Cortex of kidney (tissue), 1 donor: ENCODE measurements around the gene HRCT1.

Experiments
- DNase-seq: peaks from one replicate; lab custom pipeline; 2025; lab: John Stamatoyannopoulos, UW

HRCT1 gene

GRCh38 chr9:35944173-35944572 lies 38.2 kb downstream of the HRCT1 start:
- DNase-seq: no peak

- DNase-seq: no peak
Measured at GRCh38 chr9:35944841-35945240, 38.8 kb downstream of the HRCT1 start.

DNA sequence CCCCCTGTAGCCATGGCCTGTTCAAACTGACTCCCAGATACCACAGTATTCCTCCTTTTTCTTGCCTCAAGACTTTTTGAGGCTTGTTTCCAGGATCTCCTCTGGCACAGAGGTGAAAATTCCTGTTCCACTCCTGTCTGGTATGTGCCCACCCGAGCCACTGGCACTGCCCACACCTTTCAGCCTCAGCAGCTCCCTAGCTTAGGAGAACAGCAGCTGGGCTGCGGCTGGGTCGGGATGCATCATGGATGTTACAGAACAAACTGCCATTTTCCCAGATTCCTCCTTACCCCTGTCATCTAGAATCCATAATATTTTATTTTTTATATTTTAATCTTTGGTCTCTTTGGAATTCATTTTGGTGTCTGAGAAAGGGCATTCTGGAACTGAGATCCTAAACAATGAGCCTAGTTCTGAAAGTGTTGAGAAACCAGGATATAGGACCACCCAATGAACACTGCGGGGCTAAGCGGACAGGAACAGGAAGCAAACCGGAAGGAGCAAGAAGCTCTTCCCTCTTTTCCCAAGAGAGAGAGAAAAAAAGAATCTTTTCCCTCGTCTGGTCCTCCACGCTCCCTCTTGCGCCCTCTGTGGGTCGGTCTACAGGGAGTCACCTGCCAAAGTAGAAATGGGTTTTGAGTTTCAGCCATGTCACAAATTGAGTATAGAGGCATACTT lies 39.5 kb downstream of the HRCT1 start:
- DNase-seq: no peak

- no peak for DNase-seq
Measured at GRCh38 chr9:35948451-35948850, 42.4 kb downstream of the HRCT1 start.

- no peak for DNase-seq
Measured at GRCh38 chr9:35948901-35949318, 42.9 kb downstream of the HRCT1 start.

DNA sequence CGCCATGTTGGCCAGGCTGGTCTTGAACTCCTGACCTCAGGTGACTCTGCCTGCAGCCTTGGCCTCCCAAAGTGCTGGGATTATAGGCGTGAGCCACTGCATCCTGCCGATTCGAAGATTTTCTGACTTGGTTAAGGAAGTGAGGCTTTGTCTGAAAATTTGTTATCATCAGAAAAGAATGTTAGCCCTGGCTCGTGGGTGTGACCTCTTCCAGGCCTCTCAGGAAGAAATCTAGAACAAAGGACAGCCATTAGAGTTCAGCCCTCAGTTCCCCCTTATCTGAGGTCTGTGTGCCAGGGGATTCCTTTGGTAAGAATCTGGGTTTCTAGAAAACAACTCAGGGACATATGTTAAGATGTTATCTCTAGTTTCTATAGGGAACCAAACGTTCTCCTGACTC lies 45.7 kb downstream of the HRCT1 start:
- no peak for DNase-seq

DNA sequence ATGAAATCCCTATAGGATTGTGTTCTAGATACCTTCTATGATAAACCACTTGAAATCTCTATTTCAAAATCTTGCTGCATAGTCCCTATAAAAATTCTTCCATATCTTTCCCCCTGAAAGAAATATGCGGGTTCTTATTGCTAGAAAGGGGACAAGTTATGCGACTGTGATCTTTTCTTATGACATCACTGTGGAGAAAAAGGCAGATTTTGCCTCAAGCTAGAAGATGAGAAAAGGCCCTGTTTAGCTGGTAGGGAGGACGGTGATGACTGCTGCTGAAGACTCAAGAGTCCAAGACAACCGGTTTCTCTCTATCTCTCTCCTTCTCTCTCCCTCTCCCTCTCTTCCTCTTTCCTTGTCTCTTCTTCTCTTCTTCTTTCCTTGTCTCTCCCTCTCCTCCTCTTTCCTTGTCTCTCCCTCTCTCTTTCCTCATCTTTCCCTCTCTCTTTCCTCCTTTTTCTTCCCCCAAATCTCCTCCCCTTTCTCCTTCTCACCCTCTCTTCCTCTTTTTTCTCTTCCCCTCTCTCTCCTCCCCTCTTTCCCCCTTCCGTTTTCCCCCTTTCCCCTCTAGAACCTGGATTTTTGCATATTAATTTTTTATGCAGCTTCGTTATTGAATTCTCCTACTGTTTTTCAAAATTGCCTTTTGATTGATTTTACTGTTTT lies 46.7 kb downstream of the HRCT1 start:
- DNase-seq: no peak

DNA sequence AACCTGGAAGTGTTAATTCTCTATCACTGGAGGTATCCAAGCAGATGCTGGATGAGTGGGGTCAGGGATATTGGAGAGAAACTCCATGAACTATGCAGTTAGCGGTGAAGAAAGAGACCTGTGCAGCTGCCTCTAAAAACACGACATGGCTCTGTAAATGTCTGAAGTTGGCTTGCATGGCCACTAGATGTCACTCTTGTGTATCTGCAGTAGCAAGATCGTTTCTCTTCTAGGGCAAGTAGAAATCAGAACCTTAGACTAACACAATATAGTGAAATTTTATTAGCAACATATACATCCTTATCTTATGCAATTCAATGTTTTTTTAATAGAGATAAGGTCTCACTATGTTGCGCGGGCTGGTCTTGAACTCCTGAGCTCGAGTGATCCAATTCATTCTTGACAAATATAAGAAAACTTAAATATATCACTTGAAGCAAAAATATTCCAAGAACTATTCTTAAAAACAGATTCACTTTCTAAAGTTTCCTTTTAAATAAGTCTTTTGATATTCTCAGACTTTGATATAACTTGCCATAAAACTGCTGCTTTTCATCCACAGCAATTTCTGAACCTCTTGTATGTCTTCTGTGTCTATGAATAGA lies 49.0 kb downstream of the HRCT1 start:
- DNase-seq: no peak

DNA sequence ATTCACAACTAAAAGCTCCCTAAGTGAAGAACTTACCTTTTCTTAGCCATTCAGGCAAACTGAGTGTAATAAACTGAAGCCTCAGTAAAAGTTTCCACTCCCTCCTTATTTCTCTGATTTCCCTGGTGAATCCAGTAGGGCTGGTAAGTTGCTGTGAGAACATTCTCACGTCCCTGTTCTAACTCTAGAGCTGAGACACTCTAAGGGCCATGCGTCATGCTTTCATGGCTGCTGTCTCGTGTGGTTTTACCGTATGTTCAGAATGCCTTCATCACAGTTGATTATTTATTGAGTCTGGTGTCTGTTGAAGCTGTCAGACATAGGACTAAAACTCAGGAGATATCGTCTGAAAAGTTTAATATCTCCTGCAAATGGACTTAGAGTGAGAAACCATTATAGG lies 50.6 kb downstream of the HRCT1 start:
- no peak for DNase-seq
